GM21390 (cell line): ENCODE results near the gene SDF2.

ENCODE experiments used
- ATAC-seq: cut with Tn5 transposase; IDR thresholded peaks from one replicate; pipeline ENCODE4 v1.9.1; 2021; ENCODE audit not compliant: unreplicated experiment

The SDF2 gene, protein sequence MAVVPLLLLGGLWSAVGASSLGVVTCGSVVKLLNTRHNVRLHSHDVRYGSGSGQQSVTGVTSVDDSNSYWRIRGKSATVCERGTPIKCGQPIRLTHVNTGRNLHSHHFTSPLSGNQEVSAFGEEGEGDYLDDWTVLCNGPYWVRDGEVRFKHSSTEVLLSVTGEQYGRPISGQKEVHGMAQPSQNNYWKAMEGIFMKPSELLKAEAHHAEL

DNA sequence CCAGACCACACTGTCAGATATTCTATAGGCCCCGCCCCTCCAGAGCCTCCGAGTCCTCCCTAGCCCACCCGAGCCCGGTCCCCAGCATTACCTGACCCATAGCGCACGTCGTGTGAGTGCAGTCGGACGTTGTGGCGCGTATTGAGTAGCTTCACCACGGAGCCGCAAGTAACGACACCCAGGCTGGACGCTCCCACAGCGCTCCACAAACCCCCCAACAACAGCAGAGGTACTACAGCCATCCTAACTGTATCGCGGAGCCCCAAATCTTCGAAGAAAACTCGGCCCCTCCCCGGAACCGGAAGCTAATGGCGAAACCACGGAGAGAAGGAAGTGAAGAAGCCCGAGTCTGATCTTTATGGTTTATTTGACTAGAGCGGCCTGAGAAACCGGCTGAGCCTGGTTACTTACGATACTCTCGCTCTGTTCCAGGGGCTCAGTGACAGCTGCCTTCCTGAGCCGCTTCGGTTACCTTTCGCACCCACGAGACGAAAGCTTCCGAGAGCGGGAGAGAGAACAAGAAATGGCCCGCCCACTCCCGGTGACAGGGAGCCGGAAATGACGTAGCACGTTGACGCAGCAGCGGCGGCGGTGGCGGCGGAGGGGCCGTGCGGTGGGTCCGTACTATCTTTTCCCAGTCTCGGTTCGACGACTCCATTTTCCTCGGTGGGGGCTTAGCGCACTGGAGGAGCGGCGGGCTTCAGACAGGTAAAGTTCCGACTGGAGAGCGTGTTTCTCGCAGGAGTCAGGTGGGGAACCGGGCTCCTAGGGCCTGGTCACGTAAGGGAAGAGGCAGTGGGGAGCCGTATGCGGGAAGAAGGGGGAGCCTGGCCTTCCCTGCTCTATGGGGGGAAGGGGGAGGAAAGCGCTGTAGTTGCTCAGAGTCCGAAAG, at the start of gene SDF2, which contains the start of gene SUPT6H:
SDF2 (minus strand) TSS at position 272 of the 892 bp plus-strand sequence; CDS start at position 242, 30 bp downstream.
SUPT6H (plus strand) TSS at position 571 of the 892 bp plus-strand sequence. CDS start 11,197 bp downstream, outside the sequence.
- peak; percentile 84 for ATAC-seq

DNA sequence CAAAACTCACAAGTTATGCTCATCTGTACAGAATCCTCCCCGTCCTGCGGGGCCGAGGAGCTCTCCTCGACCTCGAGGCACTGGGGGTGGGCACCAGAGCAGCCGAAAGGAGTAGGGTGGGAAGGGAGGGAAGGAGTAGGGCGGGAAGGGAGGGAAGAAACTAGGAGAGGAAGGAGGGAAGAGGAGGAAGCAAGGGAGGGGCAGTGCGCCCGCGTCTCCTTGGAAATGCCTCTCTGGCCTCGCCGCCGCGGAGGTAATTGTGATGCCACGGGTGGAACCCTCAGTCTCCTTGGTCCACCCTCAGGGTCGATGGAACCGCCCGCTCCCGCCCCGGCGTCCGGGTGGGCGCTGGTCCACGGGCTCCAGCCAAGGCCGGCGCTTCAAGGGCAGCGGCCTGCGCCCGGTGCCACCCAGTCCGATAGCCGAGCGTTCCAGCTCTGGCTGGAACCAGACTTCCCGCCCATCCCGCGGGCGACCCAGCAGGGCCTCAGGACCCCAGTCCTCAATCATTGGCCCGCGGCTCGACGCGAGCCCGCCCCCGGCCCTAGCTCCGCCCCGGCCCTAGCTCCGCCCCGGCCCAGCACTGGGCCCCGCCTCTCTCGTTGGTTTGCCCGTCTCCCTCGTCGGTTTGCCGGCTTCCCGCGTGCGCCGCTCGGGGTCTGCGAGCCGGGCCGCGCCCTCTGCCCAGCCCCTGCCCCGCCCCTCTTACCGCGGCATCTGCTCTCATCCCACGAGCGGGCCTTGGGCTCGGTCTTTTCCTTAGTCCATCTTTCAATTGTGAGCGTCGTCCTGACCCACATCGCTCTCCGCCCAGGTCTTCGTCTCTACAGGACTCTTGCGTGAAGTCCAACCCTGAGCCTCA, 49.4 kb upstream of the SDF2 start:
- peak; percentile 74 for ATAC-seq

DNA sequence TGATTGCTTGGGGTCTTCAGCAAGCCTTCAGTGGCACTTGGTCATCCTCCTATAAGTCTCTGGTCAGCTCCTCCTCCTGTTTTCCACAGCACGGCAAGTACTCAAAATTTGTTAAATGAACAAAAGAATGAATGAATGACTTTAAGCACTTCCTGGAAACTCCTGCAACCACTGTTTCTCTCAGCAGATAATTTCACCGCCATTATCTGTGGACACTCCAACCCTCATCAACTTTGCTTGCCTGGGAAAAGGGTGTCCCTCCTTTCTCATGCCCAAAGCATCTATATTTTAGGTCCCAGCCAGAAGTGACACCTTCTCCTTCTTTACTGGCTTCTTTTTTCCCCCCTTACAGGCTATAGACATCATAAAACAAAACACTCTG, 45.6 kb upstream of the SDF2 start:
- no peak for ATAC-seq

DNA sequence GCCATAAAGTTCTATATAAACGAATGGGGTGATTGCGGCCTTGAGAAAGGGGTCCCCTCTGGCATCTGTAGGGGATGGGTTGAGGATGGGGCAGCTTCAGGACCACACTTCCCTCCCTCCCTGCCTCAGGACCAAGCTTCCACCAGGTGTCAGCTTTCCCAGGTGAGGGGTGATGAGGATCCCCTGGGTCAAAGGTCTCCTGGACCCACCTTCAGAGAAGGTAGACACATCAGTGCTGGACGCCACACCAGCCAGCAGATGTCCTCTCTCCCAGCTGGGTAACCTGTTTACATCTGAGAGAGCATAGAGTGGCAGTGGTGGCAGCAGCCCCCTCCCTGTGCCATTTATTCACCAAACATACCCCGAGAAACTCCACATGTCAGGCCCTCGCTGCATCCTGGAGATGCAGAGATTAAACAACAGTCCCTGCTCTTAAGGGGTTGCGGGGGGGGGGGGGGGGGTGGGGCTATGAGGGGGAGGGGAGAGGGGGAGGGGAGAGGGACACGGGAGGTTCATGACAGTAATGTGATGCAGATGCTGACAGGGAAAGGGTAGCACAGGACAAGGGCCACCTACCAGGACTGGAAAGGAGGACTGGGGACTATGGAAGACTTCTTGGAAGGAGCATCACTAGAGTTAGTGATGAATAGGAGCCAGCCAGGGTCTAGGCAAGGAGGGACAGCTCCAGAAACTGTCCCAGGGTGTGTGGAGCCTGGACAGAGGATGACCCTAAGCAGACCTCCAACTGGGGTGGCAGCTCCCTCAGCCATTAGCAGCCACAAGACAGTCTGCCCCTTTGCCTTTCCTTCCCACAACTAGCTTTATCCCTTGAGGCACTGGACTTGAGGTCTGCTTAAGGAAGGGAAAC, 45.0 kb upstream of the SDF2 start:
- ATAC-seq: no peak

DNA sequence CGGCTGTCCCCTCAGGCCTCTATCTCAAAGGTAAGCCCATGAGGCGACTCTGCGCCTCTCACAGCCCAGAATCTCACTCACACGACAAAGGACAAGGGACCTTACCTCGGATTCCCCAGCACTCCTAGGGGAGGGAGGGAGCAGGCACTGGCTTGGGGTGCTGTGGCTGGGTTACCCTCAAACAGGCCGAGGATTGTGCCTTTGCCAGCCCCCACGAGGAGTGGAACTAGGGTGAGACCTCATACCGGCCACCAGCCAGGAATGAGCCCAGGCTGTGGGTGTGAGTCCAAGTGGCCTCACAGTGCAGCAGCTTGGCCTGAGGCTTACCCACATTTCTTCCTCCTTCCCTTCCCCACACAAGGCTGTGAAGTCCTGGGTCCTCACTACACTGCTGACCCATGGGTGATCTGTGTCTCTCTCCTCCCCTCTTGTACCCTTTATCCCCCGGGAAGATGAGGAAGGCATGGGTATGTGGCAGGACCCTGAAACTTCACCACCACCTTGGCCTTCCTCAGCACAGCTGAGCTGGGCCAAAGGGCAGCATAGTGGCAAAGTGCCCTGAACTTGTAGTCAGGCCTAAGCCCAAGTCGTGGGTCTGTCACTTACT, 44.1 kb upstream of the SDF2 start:
- no peak for ATAC-seq

DNA sequence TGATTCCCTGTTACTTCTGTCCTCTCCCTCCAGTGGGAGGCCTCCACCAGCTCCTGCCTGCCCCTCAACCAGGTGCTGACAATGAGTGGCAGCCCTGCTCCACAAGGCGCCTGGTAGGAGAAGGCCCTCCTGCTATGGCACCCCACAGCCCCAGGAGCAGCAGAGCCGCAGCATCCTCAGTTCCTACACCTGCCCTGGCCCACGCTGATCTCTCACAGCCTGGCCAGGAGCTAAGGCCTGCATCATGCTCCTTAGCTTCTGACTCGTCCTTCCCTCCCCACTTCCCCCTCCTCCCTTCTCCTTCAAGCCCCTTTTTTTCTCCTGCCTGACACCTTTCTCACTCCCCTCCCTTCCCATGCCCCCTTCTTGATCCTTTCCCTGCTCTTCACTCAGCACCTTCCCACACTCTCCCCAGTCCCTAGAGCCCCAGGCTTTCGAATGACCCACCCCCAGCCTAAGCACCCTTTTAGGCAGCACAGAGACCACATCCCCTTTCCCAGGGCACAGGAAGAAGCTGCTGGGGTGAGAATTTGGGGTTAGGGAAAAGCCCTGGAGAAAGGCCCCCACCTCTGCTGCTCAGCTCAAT, 43.5 kb upstream of the SDF2 start:
- no peak for ATAC-seq

DNA sequence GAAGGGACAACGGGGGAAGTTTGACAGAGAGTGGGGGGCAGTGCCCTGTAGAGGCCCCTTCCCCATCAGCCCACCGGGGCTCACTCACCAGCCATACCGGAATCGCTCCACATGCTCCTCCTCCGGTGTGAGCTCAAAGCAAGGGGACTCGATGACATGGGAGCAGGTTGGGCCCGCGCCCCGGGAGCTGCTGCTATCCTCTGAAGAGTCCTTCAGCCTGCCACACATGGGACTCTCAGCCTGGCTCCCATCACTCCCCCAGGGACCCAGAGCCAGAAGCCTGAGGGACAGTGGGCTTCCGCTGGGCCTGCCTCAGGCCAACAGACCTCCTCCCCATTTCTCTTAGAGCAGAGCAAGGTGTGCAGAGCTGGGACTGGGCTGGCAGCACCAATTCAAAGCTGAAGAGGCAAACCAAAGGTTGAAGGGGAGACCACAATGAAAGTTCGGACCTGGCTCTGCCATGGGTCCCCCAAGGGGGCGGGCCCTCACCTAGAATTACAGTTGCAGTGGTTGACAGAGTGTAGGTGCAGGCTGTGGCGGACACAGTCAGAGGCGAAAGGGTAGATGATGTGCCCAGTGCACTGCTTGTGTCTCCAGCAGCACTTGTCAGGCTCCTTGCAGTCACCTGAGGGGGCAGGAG, 42.6 kb upstream of the SDF2 start:
- ATAC-seq: no peak

DNA sequence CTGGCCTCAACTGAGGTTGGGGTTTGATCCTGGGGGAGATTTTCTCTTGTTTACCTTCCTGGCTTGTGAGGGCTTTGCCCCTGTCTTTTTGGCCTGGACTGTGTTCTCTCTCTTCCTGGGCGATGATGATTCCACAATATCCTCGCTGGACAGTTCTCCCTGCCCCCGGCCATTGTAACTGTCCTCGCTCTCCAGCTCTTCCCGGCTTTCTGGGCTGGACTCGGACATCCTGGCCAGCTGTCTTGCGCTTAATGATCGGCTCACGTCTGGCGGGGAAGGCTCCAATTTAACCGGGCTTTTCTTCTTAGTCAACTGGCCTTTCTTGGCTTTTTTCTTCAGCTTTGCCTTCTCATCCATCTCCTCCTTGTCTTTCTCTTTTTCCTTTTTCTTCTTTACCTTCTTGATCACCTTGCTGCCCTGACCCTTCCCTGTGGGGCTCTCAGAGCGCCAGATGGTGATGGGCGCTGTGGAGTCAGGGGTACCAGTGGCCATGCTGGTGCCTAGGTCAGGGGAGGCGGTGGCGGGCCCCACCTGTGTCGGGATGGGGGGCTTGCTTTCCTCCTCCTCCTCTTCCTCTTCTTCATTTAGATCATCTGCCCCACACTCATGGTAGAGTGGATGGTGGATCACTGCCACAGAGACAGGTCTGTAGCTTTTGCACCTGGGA, 42.0 kb upstream of the SDF2 start:
- ATAC-seq: no peak

DNA sequence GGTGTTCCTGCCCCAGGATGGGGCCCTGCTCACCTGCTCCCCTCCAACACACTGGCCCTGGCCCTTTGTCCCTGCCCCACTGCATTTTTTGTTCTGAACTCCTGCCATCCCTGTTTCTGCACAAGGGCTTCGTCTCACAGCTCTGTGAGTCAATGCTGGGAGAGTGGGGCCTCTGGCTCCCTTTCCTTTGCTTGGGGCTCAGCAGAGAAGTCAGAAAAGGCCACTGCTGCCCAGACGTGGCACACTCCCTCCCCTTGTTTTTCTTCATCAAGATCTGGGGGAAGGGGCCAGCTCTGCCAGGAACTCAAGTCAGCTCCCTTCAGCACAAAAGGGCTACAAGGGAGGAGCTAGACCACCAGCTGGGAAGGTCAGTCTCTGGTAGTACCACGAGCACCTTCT, 41.0 kb upstream of the SDF2 start:
- no peak for ATAC-seq

DNA sequence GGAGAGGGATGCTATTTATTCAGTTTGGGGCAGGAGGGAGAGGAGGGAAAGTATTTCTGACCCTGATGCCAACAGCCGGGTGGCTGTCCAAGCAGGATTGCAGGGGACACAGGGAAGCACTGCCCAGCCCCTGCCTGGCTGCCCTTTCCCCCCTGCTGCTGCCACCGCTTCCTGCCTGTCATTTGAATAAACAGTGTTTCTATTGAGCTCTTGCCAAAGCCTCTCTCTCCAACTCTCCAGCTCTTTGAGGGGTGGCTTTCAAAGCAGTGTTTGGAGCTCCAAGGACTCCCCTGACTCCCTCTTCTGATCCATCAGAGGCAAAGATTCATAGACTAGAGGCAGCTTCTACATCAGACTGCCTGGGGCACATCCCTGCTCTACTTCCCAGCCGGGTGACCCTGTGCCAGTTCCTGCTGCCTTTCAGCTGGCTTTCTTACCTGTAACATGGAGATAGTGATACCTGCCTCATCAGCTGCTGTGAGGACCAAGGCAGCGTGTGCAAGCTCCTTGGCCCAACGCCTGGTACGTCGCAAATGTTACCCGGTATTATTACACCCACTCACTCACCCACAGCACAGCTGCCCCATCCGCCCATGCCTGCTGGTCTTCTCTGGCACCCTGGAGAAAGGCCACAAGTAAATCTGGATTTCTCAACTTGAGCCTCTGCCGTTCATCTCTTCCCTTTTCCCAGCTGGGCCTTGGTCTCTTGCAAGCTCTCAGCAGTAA, 40.5 kb upstream of the SDF2 start:
- ATAC-seq: no peak

DNA sequence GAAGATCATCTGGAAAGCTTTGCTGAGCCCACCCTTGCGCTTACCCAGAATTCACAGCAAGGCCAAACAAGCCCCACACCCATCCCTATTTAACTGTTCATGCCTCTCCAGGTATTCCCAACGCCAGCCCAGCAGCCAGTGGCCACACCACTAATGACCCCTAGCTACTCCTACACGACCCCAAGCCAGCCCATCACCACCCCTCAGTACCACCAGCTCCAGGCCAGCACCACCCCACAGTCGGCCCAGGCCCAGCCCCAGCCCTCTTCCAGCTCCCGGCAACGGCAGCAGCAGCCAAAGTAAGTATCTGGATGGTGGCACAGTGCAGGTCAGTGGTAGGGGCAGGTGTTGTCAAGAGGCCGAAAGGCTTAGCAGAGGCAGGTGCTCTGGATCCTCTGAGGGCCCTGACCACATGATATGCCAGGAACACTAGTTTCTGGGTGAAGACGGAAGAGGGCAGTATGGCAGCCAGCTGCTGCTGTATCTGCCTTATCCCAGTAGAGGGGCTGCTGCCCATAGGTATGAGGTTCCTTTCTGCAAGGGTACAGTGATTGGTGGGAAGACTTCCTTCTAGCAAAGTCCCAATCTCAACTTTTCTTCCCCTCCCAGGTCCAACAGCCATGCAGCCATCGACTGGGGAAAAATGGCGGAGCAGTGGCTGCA, 39.3 kb upstream of the SDF2 start:
- no peak for ATAC-seq

DNA sequence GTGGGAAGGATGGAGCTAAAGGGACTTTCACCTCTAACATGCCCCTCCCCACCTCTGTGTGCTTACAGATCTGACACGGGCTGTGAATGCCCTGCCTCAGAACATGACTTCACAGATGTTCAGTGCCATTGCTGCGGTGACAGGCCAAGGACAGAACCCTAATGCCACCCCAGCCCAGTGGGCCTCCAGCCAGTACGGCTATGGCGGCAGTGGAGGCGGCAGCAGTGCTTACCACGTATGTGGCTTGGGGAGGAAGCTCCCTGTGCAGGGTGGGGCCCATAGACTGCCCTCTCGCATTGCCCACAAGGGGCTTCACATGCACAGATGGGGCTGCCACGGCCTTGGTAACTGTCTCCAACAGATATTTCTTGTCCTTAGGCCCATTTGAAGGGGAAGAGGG, 38.6 kb upstream of the SDF2 start:
- no peak for ATAC-seq

DNA sequence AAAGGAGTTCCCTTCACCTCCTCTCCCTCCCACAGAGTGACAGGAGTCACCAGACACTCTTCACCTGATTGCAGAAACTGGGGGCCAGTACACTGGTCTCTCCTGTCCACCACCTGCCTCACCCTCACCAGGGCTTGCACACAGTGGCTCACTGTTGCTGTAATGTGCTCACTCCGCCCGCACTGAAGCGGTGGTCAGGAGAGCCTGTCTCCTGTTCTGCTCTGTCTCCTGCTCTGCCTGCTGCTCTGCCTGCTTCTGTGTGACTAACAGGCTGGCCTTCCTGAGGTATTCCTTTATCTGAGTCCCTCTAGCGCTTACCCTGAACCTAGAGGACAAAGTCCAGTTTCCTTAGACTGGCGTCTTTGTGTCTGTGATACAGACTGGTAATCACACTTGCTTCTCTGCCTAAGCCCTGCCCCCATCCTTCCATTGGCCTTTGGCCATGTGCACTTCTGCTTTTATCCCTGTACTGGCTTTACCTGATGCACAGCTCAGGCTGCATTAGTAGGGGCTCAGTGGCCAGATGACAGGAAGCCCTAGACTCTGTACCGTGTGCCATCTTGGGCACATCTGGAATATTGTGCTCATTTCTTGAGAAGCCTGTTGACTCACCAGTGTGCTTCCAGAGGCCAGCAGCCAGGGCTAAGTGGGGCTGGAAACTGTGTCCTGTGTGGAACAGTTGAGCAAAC, 36.7 kb upstream of the SDF2 start:
- no peak for ATAC-seq

DNA sequence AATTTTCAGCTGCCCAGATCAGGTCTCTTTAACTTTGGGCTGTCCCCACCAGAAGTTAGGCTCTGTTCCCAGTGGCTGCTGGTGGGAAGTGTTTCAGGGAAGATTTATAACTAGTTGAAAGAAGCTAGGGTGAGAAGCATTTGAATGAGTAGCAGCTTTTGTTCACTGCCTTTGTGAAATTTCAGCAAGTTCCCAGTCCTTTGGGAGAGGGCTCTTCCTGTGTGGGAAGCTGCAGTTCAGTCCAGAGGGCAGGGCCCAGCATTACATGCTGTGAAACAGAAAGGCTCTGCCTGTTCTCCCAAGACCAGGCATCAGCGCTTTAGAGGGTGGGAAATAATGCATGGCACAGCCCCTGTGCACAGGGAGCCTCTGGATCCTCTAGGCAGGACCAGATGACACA, 32.2 kb upstream of the SDF2 start:
- ATAC-seq: no peak

DNA sequence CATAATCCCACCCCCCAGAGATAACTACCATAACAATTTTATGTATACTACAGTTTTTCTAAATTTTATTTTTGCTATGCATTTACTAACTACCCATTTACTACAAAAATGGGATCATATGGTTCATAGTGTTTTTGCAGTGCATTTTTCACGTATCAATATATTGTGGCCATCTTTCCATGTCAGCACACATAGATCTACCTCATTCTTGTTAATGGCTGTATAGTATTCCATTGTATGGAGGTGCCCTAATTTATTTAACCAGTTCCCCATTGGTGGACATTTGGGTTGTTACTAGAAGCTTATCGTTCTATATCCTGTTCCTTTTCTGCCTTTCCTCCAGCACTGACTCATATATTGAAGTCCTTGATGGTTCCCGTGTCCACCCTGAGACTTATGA, 27.3 kb upstream of the SDF2 start:
- no peak for ATAC-seq

DNA sequence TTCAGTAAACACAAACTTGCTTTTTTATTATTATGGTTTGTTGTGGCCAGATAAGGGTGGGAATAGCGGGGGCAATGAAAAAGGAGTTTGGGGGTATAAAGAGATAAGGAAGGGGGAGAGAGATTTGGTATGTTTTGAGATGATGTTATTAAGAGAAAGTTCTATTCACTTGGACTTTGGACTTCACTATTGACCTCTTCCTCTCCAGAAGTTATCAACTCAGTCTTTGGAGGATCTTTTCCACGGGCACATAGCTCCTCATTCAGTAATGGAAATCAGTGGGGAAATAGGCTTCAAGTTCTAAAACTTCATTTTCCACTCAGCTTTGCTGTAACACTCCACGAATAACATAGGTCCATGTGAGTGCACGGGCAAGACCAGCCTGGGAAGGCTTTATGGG, 26.8 kb upstream of the SDF2 start:
- ATAC-seq: no peak

DNA sequence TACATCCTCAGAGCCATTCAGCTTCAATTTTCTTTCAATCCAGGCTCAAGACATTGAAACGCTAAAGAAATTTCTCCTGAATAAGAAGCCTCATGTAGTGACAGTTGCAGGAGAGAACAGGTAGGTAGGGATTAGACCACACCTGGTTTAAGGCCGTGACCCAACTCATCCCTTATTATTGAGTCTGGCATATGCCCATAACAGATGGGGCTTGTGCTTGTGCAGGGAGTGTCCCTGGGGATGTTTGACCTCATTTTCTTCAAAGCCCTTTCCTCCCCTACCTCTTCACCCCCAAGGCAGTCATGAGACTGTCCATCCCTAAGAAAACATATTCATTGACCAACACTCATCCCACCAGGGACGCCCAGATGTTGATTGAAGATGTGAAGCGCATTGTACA, 24.6 kb upstream of the SDF2 start:
- ATAC-seq: no peak
